ENCODE results near the gene LGALS9.
"Not testable (repeated sequence)": the region's sequence is repeated elsewhere in the genome, so short reads cannot be mapped to it uniquely, and the experiment has no call there.

LGALS9 gene

DNA sequence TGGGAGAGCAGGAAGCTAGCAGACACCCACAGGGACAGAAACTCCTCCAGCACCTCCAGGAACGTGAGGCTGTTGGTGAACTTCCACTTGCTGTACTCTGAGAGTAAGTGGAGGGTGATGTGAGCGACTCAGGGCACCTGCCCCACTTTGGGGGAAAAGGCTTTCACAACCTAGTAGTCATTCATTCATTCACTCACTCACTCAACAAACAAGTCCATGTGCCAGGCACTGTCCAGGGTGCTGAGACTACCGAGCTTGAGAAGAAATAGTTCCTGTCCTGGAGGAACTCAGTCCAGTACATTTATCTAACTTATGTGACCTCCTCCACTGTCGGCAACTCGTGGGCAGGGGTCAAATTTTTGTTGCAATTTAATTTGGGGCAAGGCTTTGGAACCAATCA, 26.6 kb downstream of the LGALS9 start:
- TF ChIP-seq CTCF (conservative IDR thresholded peaks at IDR 0.05; ENCODE audit: low read depth) = no peak
- H3K27ac ChIP-seq = no peak overlapping the region
- POLR2A ChIA-PET (ENCODE audit: low non-redundant PET) = no interaction called here
- DNase-seq (ENCODE audit: low spot score) = no peak
- CTCF ChIA-PET = interaction anchor here (2.4 kb wide), 1 partner anchor 99 kb away, joined by 11 read pairs; no protein-coding TSS in a partner anchor

GRCh38 chr17:27659683-27660082, 28.7 kb downstream of the LGALS9 start:
- ChIA-PET CTCF (no interaction called here), POLR2A (ENCODE audit: low non-redundant PET) (no interaction called here)
- TF ChIP-seq CTCF (conservative IDR thresholded peaks at IDR 0.05; ENCODE audit: low read depth) = no peak
- DNase-seq (ENCODE audit: low spot score) = no peak
- H3K27ac ChIP-seq = no peak overlapping the region

- CTCF ChIA-PET = interaction anchor here (0.5 kb wide), 1 partner anchor 226 kb away, joined by 3 read pairs; no protein-coding TSS in a partner anchor
These were observed 29.4 kb downstream of the LGALS9 start for GRCh38 chr17:27660436-27660835.

DNA sequence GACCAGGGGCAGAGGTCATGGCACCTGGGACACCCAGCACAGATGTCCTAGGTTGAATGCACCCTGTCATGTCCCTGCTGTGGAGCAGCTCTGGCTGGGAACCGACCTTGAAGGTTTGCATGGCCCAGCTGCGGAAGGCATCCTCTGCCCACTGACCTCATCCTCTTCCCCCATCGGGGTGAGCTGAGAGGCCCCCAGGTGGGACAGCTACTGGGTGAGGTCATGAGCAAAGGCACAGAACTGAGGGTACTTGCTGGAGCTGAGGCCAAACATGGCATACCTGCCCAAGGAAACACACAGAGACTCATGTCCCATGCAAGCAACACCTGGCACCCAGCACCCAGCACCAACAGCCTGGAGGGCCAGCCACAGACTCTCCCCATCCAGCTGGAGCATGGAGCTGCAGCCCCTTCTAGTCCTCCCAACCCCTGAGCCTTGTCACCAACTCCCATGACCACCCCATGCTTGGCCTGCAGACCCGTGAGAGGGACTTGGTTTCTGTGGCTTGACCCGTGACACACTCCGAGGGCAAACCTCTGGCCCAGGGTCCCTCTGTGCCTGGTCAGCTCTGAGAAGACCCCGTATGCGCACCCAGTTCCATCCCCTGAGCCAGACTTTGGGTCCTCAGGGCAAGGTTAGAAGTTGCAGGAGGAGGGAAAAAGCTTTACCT, 33.1 kb downstream of the LGALS9 start:
- ChIA-PET CTCF (interaction anchor here (0.6 to 0.8 kb wide), 3 partner anchors 9 to 12 kb away, joined by 3 to 5 read pairs (median 3); no protein-coding TSS in a partner anchor), POLR2A (ENCODE audit: low non-redundant PET) (no interaction called here)
- TF ChIP-seq CTCF (conservative IDR thresholded peaks at IDR 0.05; ENCODE audit: low read depth) = no peak
- DNase-seq (ENCODE audit: low spot score) = no peak
- H3K27ac ChIP-seq = no peak overlapping the region

More at GRCh38 chr17:27660436-27660835, 29.4 kb downstream of the LGALS9 start:
- no peak for TF ChIP-seq CTCF (conservative IDR thresholded peaks at IDR 0.05; ENCODE audit: low read depth)
- no peak overlapping the region for H3K27ac ChIP-seq
- POLR2A ChIA-PET (ENCODE audit: low non-redundant PET) = no interaction called here
- no peak for DNase-seq (ENCODE audit: low spot score)

GRCh38 chr17:27664606-27664965, 33.6 kb downstream of the LGALS9 start:
- CTCF ChIA-PET = interaction anchor here (0.5 to 0.8 kb wide), 3 partner anchors 10 to 374 kb away, joined by 3 to 5 read pairs (median 3); no protein-coding TSS in a partner anchor
- H3K27ac ChIP-seq = no peak overlapping the region
- TF ChIP-seq CTCF (conservative IDR thresholded peaks at IDR 0.05; ENCODE audit: low read depth) = no peak
- POLR2A ChIA-PET (ENCODE audit: low non-redundant PET) = no interaction called here
- DNase-seq (ENCODE audit: low spot score) = no peak

GRCh38 chr17:27665549-27665948, 34.6 kb downstream of the LGALS9 start:
- POLR2A ChIA-PET (ENCODE audit: low non-redundant PET) = no interaction called here
- no peak for DNase-seq (ENCODE audit: low spot score)
- CTCF ChIA-PET = interaction anchor here (0.9 to 1.9 kb wide), 2 partner anchors 11 to 62 kb away, joined by 3 to 7 read pairs; no protein-coding TSS in a partner anchor

GRCh38 chr17:27666270-27666669, 35.3 kb downstream of the LGALS9 start:
- DNase-seq (ENCODE audit: low spot score); H3K27ac ChIP-seq; POLR2A ChIA-PET (ENCODE audit: low non-redundant PET): not testable (repeated sequence)
- CTCF ChIA-PET = interaction anchor here (0.7 to 1.9 kb wide), 2 partner anchors 11 to 88 kb away, joined by 5 to 7 read pairs; no protein-coding TSS in a partner anchor

More at GRCh38 chr17:27665549-27665948, 34.6 kb downstream of the LGALS9 start:
- H3K27ac ChIP-seq = no peak overlapping the region
- no peak for TF ChIP-seq CTCF (conservative IDR thresholded peaks at IDR 0.05; ENCODE audit: low read depth)

All from RWPE1 (cell line).